IPS-20b (cell line): Measurements from ENCODE around the gene HES5.

ENCODE experiments used
- H3K27ac ChIP-seq: one replicate; pipeline ENCODE4 v1.5.1; 2013; ENCODE audit warnings: low read length
- H3K27me3 ChIP-seq: 2 replicates; pipeline ENCODE4 v1.6.1; 2013; ENCODE audit warnings: mild to moderate bottlenecking, low read length, inconsistent platforms; ENCODE audit not compliant: insufficient read depth
- H3K36me3 ChIP-seq: 2 replicates; pipeline ENCODE4 v1.6.1; 2013; ENCODE audit warnings: low read depth, mild to moderate bottlenecking, inconsistent platforms, low read length, moderate library complexity; ENCODE audit not compliant: insufficient read depth
- H3K4me1 ChIP-seq: 2 replicates; pipeline ENCODE4 v1.6.1; 2013; ENCODE audit warnings: mild to moderate bottlenecking, control low read depth, inconsistent platforms, low read length, moderate library complexity; ENCODE audit not compliant: insufficient read depth
- H3K4me3 ChIP-seq: 2 replicates; pipeline ENCODE4 v1.5.1; 2013; ENCODE audit warnings: mild to moderate bottlenecking, low read length, inconsistent platforms
- H3K9ac ChIP-seq: 2 replicates; pipeline ENCODE4 v1.6.1; 2013; ENCODE audit warnings: low read depth, mild to moderate bottlenecking, inconsistent platforms, low read length, moderate library complexity
- H3K9me3 ChIP-seq: 2 replicates; pipeline ENCODE4 v1.6.1; 2013; ENCODE audit warnings: mild to moderate bottlenecking, low read depth, low read length, inconsistent platforms; ENCODE audit not compliant: insufficient read depth

Gene HES5

GRCh38 chr1:2523891-2524609, 6.0 kb downstream of the HES5 start:
- H3K27ac ChIP-seq, result no peak overlapping the region
- H3K36me3 ChIP-seq, result peaks cover 32% of the 10 kb centered on the region
- H3K9ac ChIP-seq, result no peak overlapping the region
- H3K4me1 ChIP-seq, result peaks cover 11% of the 10 kb centered on the region; the same call in 1 of the 2 replicates
- peaks cover 25% of the 10 kb centered on the region for H3K27me3 ChIP-seq
- H3K4me3 ChIP-seq, result no peak overlapping the region
- H3K9me3 ChIP-seq, result no peaks in the 10 kb centered on the region

- Histone ChIP-seq H3K27me3 (peaks cover 18% of the 10 kb centered on the region), H3K27ac (no peak overlapping the region), H3K4me1 (peaks cover 7% of the 10 kb centered on the region; the same call in 1 of the 2 replicates), H3K9me3 (no peaks in the 10 kb centered on the region), H3K36me3 (peaks cover 39% of the 10 kb centered on the region), H3K9ac (no peak overlapping the region), H3K4me3 (no peak overlapping the region)
These were observed 6.7 kb downstream of the HES5 start for GRCh38 chr1:2523191-2523890.

GRCh38 chr1:2522230-2522629, 7.8 kb downstream of the HES5 start:
- H3K4me3 ChIP-seq, result no peak overlapping the region
- peaks cover 50% of the 10 kb centered on the region for H3K36me3 ChIP-seq
- H3K4me1 ChIP-seq, result peaks cover 7% of the 10 kb centered on the region; the same call in 1 of the 2 replicates
- H3K27ac ChIP-seq, result no peak overlapping the region
- peaks cover 6% of the 10 kb centered on the region for H3K27me3 ChIP-seq
- no peak overlapping the region for H3K9ac ChIP-seq
- H3K9me3 ChIP-seq, result no peaks in the 10 kb centered on the region

- Histone ChIP-seq H3K27ac (no peak overlapping the region), H3K9me3 (no peaks in the 10 kb centered on the region), H3K27me3 (no peaks in the 10 kb centered on the region), H3K4me3 (no peak overlapping the region), H3K4me1 (peaks cover 3% of the 10 kb centered on the region; the same call in 1 of the 2 replicates), H3K36me3 (peaks cover 64% of the 10 kb centered on the region), H3K9ac (no peak overlapping the region)
These were observed 9.3 kb downstream of the HES5 start for GRCh38 chr1:2520806-2521205.

- peaks cover 69% of the 10 kb centered on the region for H3K36me3 ChIP-seq
- no peaks in the 10 kb centered on the region for H3K27me3 ChIP-seq
- H3K4me1 ChIP-seq, result peaks cover 3% of the 10 kb centered on the region; the same call in 1 of the 2 replicates
- H3K27ac ChIP-seq, result no peak overlapping the region
- H3K9me3 ChIP-seq, result no peaks in the 10 kb centered on the region
- H3K9ac ChIP-seq, result no peak overlapping the region
- no peak overlapping the region for H3K4me3 ChIP-seq
These were observed 9.9 kb downstream of the HES5 start for GRCh38 chr1:2520206-2520605.

- peaks cover 73% of the 10 kb centered on the region for H3K36me3 ChIP-seq
- H3K27ac ChIP-seq, result no peak overlapping the region
- no peaks in the 10 kb centered on the region for H3K9me3 ChIP-seq
- H3K9ac ChIP-seq, result no peak overlapping the region
- no peak overlapping the region for H3K4me3 ChIP-seq
- peaks cover 3% of the 10 kb centered on the region; the same call in 1 of the 2 replicates for H3K4me1 ChIP-seq
- no peaks in the 10 kb centered on the region for H3K27me3 ChIP-seq
These were observed 10.3 kb downstream of the HES5 start for GRCh38 chr1:2519729-2520128.

- H3K9me3 ChIP-seq, result no peaks in the 10 kb centered on the region
- H3K9ac ChIP-seq, result no peak overlapping the region
- H3K27ac ChIP-seq, result no peak overlapping the region
- H3K36me3 ChIP-seq, result peaks cover 75% of the 10 kb centered on the region
- H3K4me3 ChIP-seq, result no peak overlapping the region
- peaks cover 3% of the 10 kb centered on the region; the same call in 1 of the 2 replicates for H3K4me1 ChIP-seq
- no peaks in the 10 kb centered on the region for H3K27me3 ChIP-seq
These were observed 10.9 kb downstream of the HES5 start for GRCh38 chr1:2519029-2519685.

- Histone ChIP-seq H3K27ac (no peak overlapping the region), H3K27me3 (no peaks in the 10 kb centered on the region), H3K9ac (no peak overlapping the region), H3K4me1 (no peaks in the 10 kb centered on the region), H3K36me3 (peaks cover 82% of the 10 kb centered on the region), H3K4me3 (no peak overlapping the region), H3K9me3 (no peaks in the 10 kb centered on the region)
These were observed 11.5 kb downstream of the HES5 start for GRCh38 chr1:2518528-2518927.

GRCh38 chr1:2517966-2518365, 12.1 kb downstream of the HES5 start:
- peaks cover 86% of the 10 kb centered on the region for H3K36me3 ChIP-seq
- no peaks in the 10 kb centered on the region for H3K27me3 ChIP-seq
- H3K27ac ChIP-seq, result no peak overlapping the region
- H3K4me1 ChIP-seq, result no peaks in the 10 kb centered on the region
- no peaks in the 10 kb centered on the region for H3K9me3 ChIP-seq
- H3K9ac ChIP-seq, result no peak overlapping the region
- no peak overlapping the region for H3K4me3 ChIP-seq

- Histone ChIP-seq H3K36me3 (peaks cover 90% of the 10 kb centered on the region), H3K4me3 (no peak overlapping the region), H3K4me1 (no peaks in the 10 kb centered on the region), H3K27ac (no peak overlapping the region), H3K9ac (no peak overlapping the region), H3K9me3 (no peaks in the 10 kb centered on the region), H3K27me3 (no peaks in the 10 kb centered on the region)
These were observed 13.1 kb downstream of the HES5 start for GRCh38 chr1:2516946-2517345.

- Histone ChIP-seq H3K36me3 (peaks cover 92% of the 10 kb centered on the region), H3K4me1 (no peaks in the 10 kb centered on the region), H3K4me3 (no peak overlapping the region)
These were observed 13.9 kb downstream of the HES5 start for GRCh38 chr1:2516124-2516523.

GRCh38 chr1:2515763-2516080, 14.3 kb downstream of the HES5 start:
- Histone ChIP-seq H3K9me3 (no peaks in the 10 kb centered on the region), H3K36me3 (peaks cover 92% of the 10 kb centered on the region), H3K4me1 (no peaks in the 10 kb centered on the region), H3K4me3 (no peak overlapping the region), H3K9ac (no peak overlapping the region), H3K27me3 (no peaks in the 10 kb centered on the region), H3K27ac (no peak overlapping the region)

More at GRCh38 chr1:2516124-2516523, 13.9 kb downstream of the HES5 start:
- Histone ChIP-seq H3K27ac (no peak overlapping the region), H3K9me3 (no peaks in the 10 kb centered on the region), H3K9ac (no peak overlapping the region), H3K27me3 (no peaks in the 10 kb centered on the region)
